Astrocyte of the hippocampus (primary cell): ENCODE data around the gene ADGRV1.
"Not testable (repeated sequence)": the region's sequence is repeated elsewhere in the genome, so short reads cannot be mapped to it uniquely, and the experiment has no call there.

Experiments used
- DNase-seq: peaks from one replicate; pipeline ENCODE4 v3.0.0; 2011; ENCODE audit warnings: low read depth, low spot score

ADGRV1 gene

GRCh38 chr5:91061094-91061493 is 502.5 kb downstream of the ADGRV1 start:
- DNase-seq, result no peak

- DNase-seq, result no peak
These were observed 503.5 kb downstream of the ADGRV1 start for GRCh38 chr5:91061946-91062562.

- DNase-seq, result not testable (repeated sequence)
These were observed 504.6 kb downstream of the ADGRV1 start for GRCh38 chr5:91063098-91063690.

- DNase-seq, result no peak
These were observed 506.9 kb downstream of the ADGRV1 start for GRCh38 chr5:91065496-91065895.

- DNase-seq, result no peak
These were observed 510.8 kb downstream of the ADGRV1 start for GRCh38 chr5:91069364-91069763.

- DNase-seq, result no peak
These were observed 512.4 kb downstream of the ADGRV1 start for GRCh38 chr5:91070761-91071550.

GRCh38 chr5:91072881-91073280 is 514.3 kb downstream of the ADGRV1 start:
- DNase-seq, result peak; percentile 49

GRCh38 chr5:91074615-91075014 is 516.0 kb downstream of the ADGRV1 start:
- peak; percentile 91 for DNase-seq

- DNase-seq, result peak; percentile 40
These were observed 517.5 kb downstream of the ADGRV1 start for GRCh38 chr5:91076138-91076537.

GRCh38 chr5:91077623-91078022 is 519.0 kb downstream of the ADGRV1 start:
- no peak for DNase-seq

- peak; percentile 73 for DNase-seq
These were observed 520.4 kb downstream of the ADGRV1 start for GRCh38 chr5:91079037-91079436.

- no peak for DNase-seq
These were observed 531.2 kb downstream of the ADGRV1 start for GRCh38 chr5:91089758-91090157.

- DNase-seq, result no peak
These were observed 532.4 kb downstream of the ADGRV1 start for GRCh38 chr5:91090995-91091394.

GRCh38 chr5:91091471-91092234 is 533.1 kb downstream of the ADGRV1 start:
- no peak for DNase-seq

- DNase-seq, result no peak
These were observed 534.5 kb downstream of the ADGRV1 start for GRCh38 chr5:91092859-91093783.

GRCh38 chr5:91095313-91095712 is 536.7 kb downstream of the ADGRV1 start:
- no peak for DNase-seq

GRCh38 chr5:91095786-91096385 is 537.3 kb downstream of the ADGRV1 start:
- no peak for DNase-seq

GRCh38 chr5:91098541-91098940 is 539.9 kb downstream of the ADGRV1 start:
- DNase-seq, result no peak

GRCh38 chr5:91101600-91102379 is 543.2 kb downstream of the ADGRV1 start:
- peak; percentile 89 for DNase-seq
